Measurements from ENCODE around the gene PTCRA. TPM values are rescaled to one million over a fixed set of nuclear protein-coding genes. Genes with fewer than 3 reads are reported as not detected.

Gene PTCRA
- polyA plus RNA-seq, 2 of the 4 experiments (the other 2 are of a cell fraction), result not detected

GRCh38 chr6:42970871-42971612 lies 55.2 kb downstream of the PTCRA start:
- H3K4me1 ChIP-seq, result peaks cover 20% of the 10 kb centered on the region
- 69% methylated on average over 4 of the region's 4 CpGs for WGBS (ENCODE audit: missing lambda C conversion rate)
- TF ChIP-seq PBX3 (IDR thresholded peaks at IDR 0.05) (no peak), RARB (CRISPR knock-in tag; IDR thresholded peaks at IDR 0.05) (no peak), ZNF302 (CRISPR knock-in tag; IDR thresholded peaks at IDR 0.05) (no peak), HOXB13 (CRISPR knock-in tag; IDR thresholded peaks at IDR 0.05; ENCODE audit: low read depth) (no peak), MAFK (IDR thresholded peaks at IDR 0.05; ENCODE audit: partially characterized antibody) (peak; percentile 3), HEYL (CRISPR knock-in tag; IDR thresholded peaks at IDR 0.05) (no peak), EHMT2 (IDR thresholded peaks at IDR 0.05; ENCODE audit: low read depth) (no peak), CBX2 (IDR thresholded peaks at IDR 0.05; ENCODE audit: borderline replicate concordance, low read depth) (no peak), HOXA7 (CRISPR knock-in tag; IDR thresholded peaks at IDR 0.05) (no peak), MYC (IDR thresholded peaks at IDR 0.05; ENCODE audit: borderline replicate concordance, low read length) (no peak), TFCP2L1 (CRISPR knock-in tag; IDR thresholded peaks at IDR 0.05) (no peak), HES2 (IDR thresholded peaks at IDR 0.05) (no peak), JUN (IDR thresholded peaks at IDR 0.05) (no peak), GATA3 (IDR thresholded peaks at IDR 0.05; ENCODE audit: borderline replicate concordance) (no peak), FOSL2 (IDR thresholded peaks at IDR 0.05) (no peak), FOSL2 (CRISPR knock-in tag; IDR thresholded peaks at IDR 0.05) (peak; percentile 77), KDM1A (IDR thresholded peaks at IDR 0.05; ENCODE audit: low read depth) (no peak)
- H3K27ac ChIP-seq, result peak overlapping the region; percentile 72 to 77
- ATAC-seq (peak; percentile 68 to 73; a peak in 5 of 6 replicates), FAIRE-seq (no peak), DNase-seq (ENCODE audit: low read depth in 1 of 2, low spot score in 1 of 2) (peak in 1 of 2 experiments; percentile 13)
- ChIA-PET CTCF (interaction anchor here (1.2 kb wide), 1 partner anchor 173 kb away, joined by 4 read pairs; no protein-coding TSS in a partner anchor), POLR2A (interaction anchor here (1.9 kb wide), 1 partner anchor 13 kb away, joined by 5 read pairs; the partner anchor contains the start of gene PPP2R5D)
- no peaks in the 10 kb centered on the region for H3K9me3 ChIP-seq
- peak overlapping the region; percentile 46 for H3K4me2 ChIP-seq
- H3K4me3 ChIP-seq, result no peak overlapping the region

GRCh38 chr6:42971746-42972327 lies 56.0 kb downstream of the PTCRA start:
- Histone ChIP-seq H3K27ac (peak overlapping the region; percentile 72 to 77; a peak in 5 of 6 replicates), H3K4me2 (peak overlapping the region; percentile 46; the same call in 2 of the 3 replicates), H3K4me1 (peaks cover 21% of the 10 kb centered on the region), H3K4me3 (no peak overlapping the region), H3K9me3 (no peaks in the 10 kb centered on the region)
- WGBS (ENCODE audit: missing lambda C conversion rate), result 95% methylated on average over 3 of the region's 3 CpGs
- TF ChIP-seq ELK1 (IDR thresholded peaks at IDR 0.05; ENCODE audit: low read depth, low read length) (no peak), RCOR1 (IDR thresholded peaks at IDR 0.05; ENCODE audit: low read depth, low read length) (no peak), POLR2A (IDR thresholded peaks at IDR 0.05; ENCODE audit: low read length) (no peak), EP300 (IDR thresholded peaks at IDR 0.05) (no peak), ATOH8 (CRISPR knock-in tag; IDR thresholded peaks at IDR 0.05; ENCODE audit: low read depth) (no peak), PHF8 (IDR thresholded peaks at IDR 0.05; ENCODE audit: borderline replicate concordance, low read depth) (no peak), RARB (CRISPR knock-in tag; IDR thresholded peaks at IDR 0.05) (no peak), BHLHE40 (IDR thresholded peaks at IDR 0.05; ENCODE audit: low read depth, low read length) (no peak), HDAC2 (IDR thresholded peaks at IDR 0.05) (no peak)
- DNase-seq (ENCODE audit: low read depth in 1 of 2, low spot score in 1 of 2), result no peak
- ATAC-seq, result no peak
- CTCF ChIA-PET, result interaction anchor here (0.6 to 1.1 kb wide), 3 partner anchors 9 to 128 kb away, joined by 3 to 6 read pairs (median 3); no protein-coding TSS in a partner anchor
- POLR2A ChIA-PET, result interaction anchor here (1.9 kb wide), 1 partner anchor 12 kb away, joined by 5 read pairs; the partner anchor contains the start of gene PPP2R5D
- FAIRE-seq, result no peak
